ENCODE results near the gene SBF2. TPM values are rescaled to one million over a fixed set of nuclear protein-coding genes. Genes with fewer than 3 reads are reported as not detected.
"Not testable (repeated sequence)": the region's sequence is repeated elsewhere in the genome, so short reads cannot be mapped to it uniquely, and the experiment has no call there.

The SBF2 gene
- total RNA-seq, 4 donors from 2014 or later: 44.6 to 59.4 (median 53.4) TPM

- H3K27ac ChIP-seq (replicated peaks in 1 of 4): no peak overlapping the region
- H3K9me3 ChIP-seq: peaks cover 0 to 15% (median 4%) of the 10 kb centered on the region in 4 donors
- peaks cover 0 to 11% (median 0%) of the 10 kb centered on the region in 4 donors for H3K36me3 ChIP-seq
- peaks cover 0 to 10% (median 5%) of the 10 kb centered on the region in 4 donors for H3K4me1 ChIP-seq
- H3K4me3 ChIP-seq: no peak overlapping the region
- DNase-seq (ENCODE audit: extremely low spot score): no peak
- WGBS: 96% methylated on average over 7 of the region's 7 CpGs
- intact Hi-C loops (cut with DNase I): no loop called here
- no peaks in the 10 kb centered on the region for H3K27me3 ChIP-seq
- TF ChIP-seq POLR2A (IDR thresholded peaks at IDR 0.05; ENCODE audit: low read depth) (no peak), POLR2AphosphoS5 (IDR thresholded peaks at IDR 0.05) (no peak), EP300 (IDR thresholded peaks at IDR 0.05) (no peak), CTCF (IDR thresholded peaks at IDR 0.05) (no peak)
Observed at GRCh38 chr11:9947231-9947864, 346.7 kb downstream of the SBF2 start.

- H3K9me3 ChIP-seq: peaks cover 0 to 15% (median 4%) of the 10 kb centered on the region in 4 donors
- H3K4me1 ChIP-seq; H3K27me3 ChIP-seq; DNase-seq (ENCODE audit: extremely low spot score); H3K27ac ChIP-seq (replicated peaks in 1 of 4); H3K4me3 ChIP-seq; intact Hi-C loops (cut with DNase I): not testable (repeated sequence)
- peaks cover 0 to 11% (median 0%) of the 10 kb centered on the region in 4 donors for H3K36me3 ChIP-seq
- WGBS: 93% methylated on average over 1 of the region's 1 CpG
Observed at GRCh38 chr11:9945680-9946079, 348.3 kb downstream of the SBF2 start.

GRCh38 chr11:9943386-9944110, 350.5 kb downstream of the SBF2 start:
- Histone ChIP-seq H3K4me3 (no peak overlapping the region), H3K9me3 (peaks cover 0 to 15% (median 4%) of the 10 kb centered on the region in 4 donors), H3K36me3 (peaks cover 0 to 11% (median 0%) of the 10 kb centered on the region in 4 donors), H3K27ac (replicated peaks in 1 of 4) (peak overlapping the region in 3 of 4 donors; percentile 20 to 44 (median 38)), H3K4me1 (no peaks in the 10 kb centered on the region), H3K27me3 (no peaks in the 10 kb centered on the region)
- DNase-seq (ENCODE audit: extremely low spot score): no peak
- TF ChIP-seq CTCF (IDR thresholded peaks at IDR 0.05) (no peak), POLR2A (IDR thresholded peaks at IDR 0.05; ENCODE audit: low read depth) (no peak), POLR2AphosphoS5 (IDR thresholded peaks at IDR 0.05) (peak in 1 of 2 donors; percentile 71), EP300 (IDR thresholded peaks at IDR 0.05) (no peak)
- intact Hi-C loops (cut with DNase I): no loop called here
- WGBS: 71% methylated on average over 3 of the region's 3 CpGs

GRCh38 chr11:9941991-9942390, 352.0 kb downstream of the SBF2 start:
- no peak overlapping the region for H3K4me3 ChIP-seq
- H3K36me3 ChIP-seq: peaks cover 0 to 6% (median 0%) of the 10 kb centered on the region in 4 donors
- no peaks in the 10 kb centered on the region for H3K27me3 ChIP-seq
- peaks cover 0 to 15% (median 4%) of the 10 kb centered on the region in 4 donors for H3K9me3 ChIP-seq
- DNase-seq (ENCODE audit: extremely low spot score): no peak
- no peak for TF ChIP-seq EP300 (IDR thresholded peaks at IDR 0.05)
- TF ChIP-seq POLR2AphosphoS5 (IDR thresholded peaks at IDR 0.05): no peak
- TF ChIP-seq POLR2A (IDR thresholded peaks at IDR 0.05; ENCODE audit: low read depth): no peak
- TF ChIP-seq CTCF (IDR thresholded peaks at IDR 0.05): no peak
- H3K4me1 ChIP-seq: no peaks in the 10 kb centered on the region
- H3K27ac ChIP-seq (replicated peaks in 1 of 4): no peak overlapping the region
- intact Hi-C loops (cut with DNase I): no loop called here
- 95% methylated on average over 5 of the region's 5 CpGs for WGBS

GRCh38 chr11:9939150-9939549, 354.9 kb downstream of the SBF2 start:
- intact Hi-C loops (cut with DNase I); H3K27ac ChIP-seq (replicated peaks in 1 of 4); H3K36me3 ChIP-seq; H3K4me1 ChIP-seq; H3K9me3 ChIP-seq; DNase-seq (ENCODE audit: extremely low spot score); H3K27me3 ChIP-seq; H3K4me3 ChIP-seq: not testable (repeated sequence)
- 96% methylated on average over 11 of the region's 11 CpGs for WGBS
